Measurements from ENCODE around the gene FAM118B. TPM values are rescaled to one million over a fixed set of nuclear protein-coding genes. Genes with fewer than 3 reads are reported as not detected.
A peak's percentile ranks its signal among the peaks of the same experiment; 100 is the strongest.
"Not testable (repeated sequence)": the region's sequence is repeated elsewhere in the genome, so short reads cannot be mapped to it uniquely, and the experiment has no call there.

The FAM118B gene
- polyA plus RNA-seq, 4 donors: 20.2 to 30.3 (median 25.5) TPM

GRCh38 chr11:126231725-126232459 is 20.3 kb downstream of the FAM118B start:
- 34 to 58% (median 40%) methylated on average over 6 of the region's 6 CpGs for WGBS, 3 donors
- Histone ChIP-seq H3K36me3 (ENCODE audit: control insufficient read depth in 3 of 3, insufficient read depth in 2 of 3, low read depth in 1 of 3, low read length in 3 of 3) (peaks cover 0 to 8% (median 2%) of the 10 kb centered on the region in 3 donors), H3K4me1 (ENCODE audit: control insufficient read depth in 3 of 3, insufficient read depth in 2 of 3, low read depth in 1 of 3, low read length in 2 of 3) (no peaks in the 10 kb centered on the region), H3K27ac (ENCODE audit: low read depth in 1 of 3, low read length in 2 of 3) (no peak overlapping the region), H3K4me3 (ENCODE audit: low read depth in 1 of 3, low read length in 3 of 3) (no peak overlapping the region), H3K9me3 (ENCODE audit: control insufficient read depth in 2 of 2, insufficient read depth in 1 of 2, low read depth in 1 of 2, low read length in 1 of 2) (no peaks in the 10 kb centered on the region), H3K27me3 (ENCODE audit: control insufficient read depth in 3 of 3, insufficient read depth in 3 of 3, low read length in 3 of 3) (no peaks in the 10 kb centered on the region)
- FAIRE-seq (no peak), DNase-seq (peak in 1 of 2 donors; percentile 34)

GRCh38 chr11:126232683-126233082 is 21.1 kb downstream of the FAM118B start:
- Histone ChIP-seq H3K9me3 (ENCODE audit: control insufficient read depth in 2 of 2, insufficient read depth in 1 of 2, low read depth in 1 of 2, low read length in 1 of 2) (no peaks in the 10 kb centered on the region), H3K4me1 (ENCODE audit: control insufficient read depth in 3 of 3, insufficient read depth in 2 of 3, low read depth in 1 of 3, low read length in 2 of 3) (no peaks in the 10 kb centered on the region), H3K36me3 (ENCODE audit: control insufficient read depth in 3 of 3, insufficient read depth in 2 of 3, low read depth in 1 of 3, low read length in 3 of 3) (peaks cover 0 to 8% (median 2%) of the 10 kb centered on the region in 3 donors), H3K27ac (ENCODE audit: low read depth in 1 of 3, low read length in 2 of 3) (no peak overlapping the region), H3K4me3 (ENCODE audit: low read depth in 1 of 3, low read length in 3 of 3) (no peak overlapping the region), H3K27me3 (ENCODE audit: control insufficient read depth in 3 of 3, insufficient read depth in 3 of 3, low read length in 3 of 3) (no peaks in the 10 kb centered on the region)
- no peak for DNase-seq
- WGBS, 3 donors: 89 to 93% (median 89%) methylated on average over 3 of the region's 3 CpGs
- FAIRE-seq: no peak

DNA sequence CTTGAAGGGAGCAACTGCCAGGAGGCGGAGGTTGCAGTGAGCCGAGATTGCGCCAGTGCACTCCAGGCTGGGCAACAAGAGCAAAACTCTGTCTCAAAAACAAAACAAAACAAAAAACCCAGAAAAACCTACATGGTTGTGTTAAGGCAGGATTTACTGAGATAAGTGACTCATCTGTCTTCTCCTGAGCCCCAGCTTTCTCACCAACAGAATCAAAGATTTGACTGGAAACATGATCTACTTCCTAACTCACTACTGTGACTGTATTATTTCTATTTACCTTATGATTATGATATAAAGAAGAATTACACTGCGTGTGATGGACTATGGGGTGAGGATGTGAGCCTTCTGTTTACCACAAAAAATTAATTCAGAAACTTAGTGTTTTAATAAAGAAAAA is 21.8 kb downstream of the FAM118B start:
- DNase-seq: no peak
- WGBS, 3 donors: 86 to 100% (median 98%) methylated on average over 4 of the region's 4 CpGs
- Histone ChIP-seq H3K4me1 (ENCODE audit: control insufficient read depth in 3 of 3, insufficient read depth in 2 of 3, low read depth in 1 of 3, low read length in 2 of 3) (no peaks in the 10 kb centered on the region), H3K27me3 (ENCODE audit: control insufficient read depth in 3 of 3, insufficient read depth in 3 of 3, low read length in 3 of 3) (no peaks in the 10 kb centered on the region), H3K36me3 (ENCODE audit: control insufficient read depth in 3 of 3, insufficient read depth in 2 of 3, low read depth in 1 of 3, low read length in 3 of 3) (peaks cover 0 to 6% (median 2%) of the 10 kb centered on the region in 3 donors), H3K9me3 (ENCODE audit: control insufficient read depth in 2 of 2, insufficient read depth in 1 of 2, low read depth in 1 of 2, low read length in 1 of 2) (no peaks in the 10 kb centered on the region), H3K27ac (ENCODE audit: low read depth in 1 of 3, low read length in 2 of 3) (no peak overlapping the region), H3K4me3 (ENCODE audit: low read depth in 1 of 3, low read length in 3 of 3) (no peak overlapping the region)
- FAIRE-seq: no peak

GRCh38 chr11:126246636-126247035 is 35.1 kb downstream of the FAM118B start:
- H3K4me1 ChIP-seq (ENCODE audit: control insufficient read depth in 3 of 3, insufficient read depth in 2 of 3, low read depth in 1 of 3, low read length in 2 of 3): no peaks in the 10 kb centered on the region
- H3K36me3 ChIP-seq (ENCODE audit: control insufficient read depth in 3 of 3, insufficient read depth in 2 of 3, low read depth in 1 of 3, low read length in 3 of 3): peaks cover 0 to 35% (median 16%) of the 10 kb centered on the region in 3 donors
- WGBS, 3 donors: 85 to 98% (median 95%) methylated on average over 2 of the region's 2 CpGs
- no peak for DNase-seq
- H3K9me3 ChIP-seq (ENCODE audit: control insufficient read depth in 2 of 2, insufficient read depth in 1 of 2, low read depth in 1 of 2, low read length in 1 of 2): no peaks in the 10 kb centered on the region
- no peaks in the 10 kb centered on the region for H3K27me3 ChIP-seq (ENCODE audit: control insufficient read depth in 3 of 3, insufficient read depth in 3 of 3, low read length in 3 of 3)
- no peak for FAIRE-seq
- H3K4me3 ChIP-seq (ENCODE audit: low read depth in 1 of 3, low read length in 3 of 3): no peak overlapping the region
- peak overlapping the region in 1 of 3 donors; percentile 20 for H3K27ac ChIP-seq (ENCODE audit: low read depth in 1 of 3, low read length in 2 of 3)

GRCh38 chr11:126253265-126253664 is 41.7 kb downstream of the FAM118B start:
- 60 to 91% (median 69%) methylated on average over 4 of the region's 4 CpGs for whole genome bisulfite sequencing, 3 donors
- H3K27ac ChIP-seq (ENCODE audit: low read depth in 1 of 3, low read length in 2 of 3): no peak overlapping the region
- no peaks in the 10 kb centered on the region for H3K9me3 ChIP-seq (ENCODE audit: control insufficient read depth in 2 of 2, insufficient read depth in 1 of 2, low read depth in 1 of 2, low read length in 1 of 2)
- H3K4me3 ChIP-seq (ENCODE audit: low read depth in 1 of 3, low read length in 3 of 3): no peak overlapping the region
- peaks cover 0 to 2% (median 0%) of the 10 kb centered on the region in 3 donors for H3K4me1 ChIP-seq (ENCODE audit: control insufficient read depth in 3 of 3, insufficient read depth in 2 of 3, low read depth in 1 of 3, low read length in 2 of 3)
- DNase-seq: no peak
- FAIRE-seq: no peak
- no peaks in the 10 kb centered on the region for H3K27me3 ChIP-seq (ENCODE audit: control insufficient read depth in 3 of 3, insufficient read depth in 3 of 3, low read length in 3 of 3)
- H3K36me3 ChIP-seq (ENCODE audit: control insufficient read depth in 3 of 3, insufficient read depth in 2 of 3, low read depth in 1 of 3, low read length in 3 of 3): peaks cover 0 to 35% (median 17%) of the 10 kb centered on the region in 3 donors

- peaks cover 0 to 31% (median 17%) of the 10 kb centered on the region in 3 donors for H3K36me3 ChIP-seq (ENCODE audit: control insufficient read depth in 3 of 3, insufficient read depth in 2 of 3, low read depth in 1 of 3, low read length in 3 of 3)
Measured at GRCh38 chr11:126254819-126255218, 43.2 kb downstream of the FAM118B start.

GRCh38 chr11:126255507-126255906 is 43.9 kb downstream of the FAM118B start:
- not testable (repeated sequence) for H3K4me3 ChIP-seq (ENCODE audit: low read depth in 1 of 3, low read length in 3 of 3); DNase-seq; H3K9me3 ChIP-seq (ENCODE audit: control insufficient read depth in 2 of 2, insufficient read depth in 1 of 2, low read depth in 1 of 2, low read length in 1 of 2); H3K4me1 ChIP-seq (ENCODE audit: control insufficient read depth in 3 of 3, insufficient read depth in 2 of 3, low read depth in 1 of 3, low read length in 2 of 3); FAIRE-seq; H3K27me3 ChIP-seq (ENCODE audit: control insufficient read depth in 3 of 3, insufficient read depth in 3 of 3, low read length in 3 of 3); H3K27ac ChIP-seq (ENCODE audit: low read depth in 1 of 3, low read length in 2 of 3)
- peaks cover 0 to 34% (median 17%) of the 10 kb centered on the region in 3 donors for H3K36me3 ChIP-seq (ENCODE audit: control insufficient read depth in 3 of 3, insufficient read depth in 2 of 3, low read depth in 1 of 3, low read length in 3 of 3)
- 96 to 99% (median 97%) methylated on average over 5 of the region's 5 CpGs for WGBS, 3 donors

More at GRCh38 chr11:126254819-126255218, 43.2 kb downstream of the FAM118B start:
- no peak for DNase-seq
- Histone ChIP-seq H3K27me3 (ENCODE audit: control insufficient read depth in 3 of 3, insufficient read depth in 3 of 3, low read length in 3 of 3) (no peaks in the 10 kb centered on the region), H3K27ac (ENCODE audit: low read depth in 1 of 3, low read length in 2 of 3) (no peak overlapping the region), H3K4me3 (ENCODE audit: low read depth in 1 of 3, low read length in 3 of 3) (no peak overlapping the region), H3K4me1 (ENCODE audit: control insufficient read depth in 3 of 3, insufficient read depth in 2 of 3, low read depth in 1 of 3, low read length in 2 of 3) (peaks cover 0 to 2% (median 0%) of the 10 kb centered on the region in 3 donors), H3K9me3 (ENCODE audit: control insufficient read depth in 2 of 2, insufficient read depth in 1 of 2, low read depth in 1 of 2, low read length in 1 of 2) (no peaks in the 10 kb centered on the region)
- no peak for FAIRE-seq
- 56 to 67% (median 65%) methylated on average over 1 of the region's 1 CpG for WGBS, 3 donors

DNA sequence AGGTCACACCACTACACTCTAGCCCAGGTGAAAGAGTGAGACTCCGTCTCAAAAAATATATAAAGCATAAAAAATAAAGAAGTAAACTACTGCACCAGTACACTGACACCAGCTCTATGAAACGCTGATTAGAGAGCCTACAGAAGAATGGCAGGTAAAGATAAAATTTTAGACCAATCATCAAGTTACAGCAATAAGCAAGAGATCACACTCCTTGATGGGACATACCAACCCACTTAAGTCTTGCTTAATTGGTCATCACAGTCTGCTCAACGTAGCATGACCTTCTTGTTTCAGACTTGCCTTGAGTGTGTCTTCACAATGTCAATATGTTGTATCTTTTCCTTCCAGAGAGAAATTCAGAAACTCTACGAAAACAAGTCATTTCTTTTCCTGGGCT is 44.6 kb downstream of the FAM118B start:
- no peak overlapping the region for H3K27ac ChIP-seq (ENCODE audit: low read depth in 1 of 3, low read length in 2 of 3)
- no peak for FAIRE-seq
- peaks cover 0 to 34% (median 17%) of the 10 kb centered on the region in 3 donors for H3K36me3 ChIP-seq (ENCODE audit: control insufficient read depth in 3 of 3, insufficient read depth in 2 of 3, low read depth in 1 of 3, low read length in 3 of 3)
- H3K27me3 ChIP-seq (ENCODE audit: control insufficient read depth in 3 of 3, insufficient read depth in 3 of 3, low read length in 3 of 3): no peaks in the 10 kb centered on the region
- no peak overlapping the region for H3K4me3 ChIP-seq (ENCODE audit: low read depth in 1 of 3, low read length in 3 of 3)
- H3K4me1 ChIP-seq (ENCODE audit: control insufficient read depth in 3 of 3, insufficient read depth in 2 of 3, low read depth in 1 of 3, low read length in 2 of 3): peaks cover 0 to 2% (median 0%) of the 10 kb centered on the region in 3 donors
- WGBS, 3 donors: 93 to 95% (median 94%) methylated on average over 4 of the region's 4 CpGs
- H3K9me3 ChIP-seq (ENCODE audit: control insufficient read depth in 2 of 2, insufficient read depth in 1 of 2, low read depth in 1 of 2, low read length in 1 of 2): no peaks in the 10 kb centered on the region
- DNase-seq: no peak

All from small intestine (tissue), 7 donors.